Lower leg skin (tissue), 3 donors: ENCODE measurements around the gene SCN4B.

Source experiments
- POLR2A ChIP-seq, 2 donors: fragments of 450-650 bp; IDR thresholded peaks; one replicate each; pipeline ENCODE4 v1.6.1; 2016 to 2017; ENCODE audit warnings: antibody characterized with exemption in 2 of 2, mild to moderate bottlenecking in 1 of 2, moderate library complexity in 1 of 2
- TF ChIP-seq, protein P1 (sequence below), 3 donors: fragments of 450-650 bp; IDR thresholded peaks; one replicate each; pipeline ENCODE4 v1.5.1; 2016; ENCODE audit warnings: antibody characterized with exemption in 3 of 3, mild to moderate bottlenecking in 3 of 3, moderate library complexity in 2 of 3

DNA sequence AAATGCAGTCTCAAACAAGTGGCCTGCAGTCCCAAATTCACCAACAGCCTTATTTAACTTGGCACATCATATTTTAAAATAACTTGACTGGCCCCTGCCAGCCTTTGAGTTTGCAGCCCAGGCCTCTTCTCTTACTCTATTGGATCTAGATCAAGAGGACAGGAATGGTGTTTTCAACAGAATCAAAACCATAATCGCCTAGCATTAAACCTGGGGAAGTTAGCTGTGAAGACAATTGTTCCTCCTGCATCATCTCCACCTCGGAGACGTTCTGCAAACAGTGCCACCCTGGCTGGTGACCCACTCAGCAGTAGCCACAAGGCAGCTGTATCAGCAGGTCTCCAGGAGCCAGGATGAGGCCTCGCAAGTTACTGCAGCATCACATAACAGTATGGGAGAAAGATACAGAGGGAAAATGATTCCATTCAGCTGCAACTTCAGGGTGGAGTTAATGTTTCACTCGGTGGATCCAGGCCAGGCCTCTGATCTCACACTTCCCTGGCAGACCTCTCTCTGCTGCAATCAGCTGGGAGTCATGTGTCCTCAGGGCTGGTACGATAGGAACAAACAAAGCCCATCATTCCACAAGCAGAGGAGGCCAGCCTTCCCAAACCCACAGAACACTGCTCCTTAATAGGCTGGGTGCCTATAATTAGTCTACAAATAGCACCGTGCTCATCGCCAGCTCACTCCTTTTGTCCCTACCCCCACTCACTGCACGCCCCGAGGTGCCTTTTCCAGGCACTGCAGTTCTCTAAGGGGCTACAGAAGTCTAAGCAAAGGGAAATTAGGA lies 42.4 kb upstream of the SCN4B start:
- TF ChIP-seq POLR2A (IDR thresholded peaks at IDR 0.05), result no peak
- TF ChIP-seq, protein P1, sequence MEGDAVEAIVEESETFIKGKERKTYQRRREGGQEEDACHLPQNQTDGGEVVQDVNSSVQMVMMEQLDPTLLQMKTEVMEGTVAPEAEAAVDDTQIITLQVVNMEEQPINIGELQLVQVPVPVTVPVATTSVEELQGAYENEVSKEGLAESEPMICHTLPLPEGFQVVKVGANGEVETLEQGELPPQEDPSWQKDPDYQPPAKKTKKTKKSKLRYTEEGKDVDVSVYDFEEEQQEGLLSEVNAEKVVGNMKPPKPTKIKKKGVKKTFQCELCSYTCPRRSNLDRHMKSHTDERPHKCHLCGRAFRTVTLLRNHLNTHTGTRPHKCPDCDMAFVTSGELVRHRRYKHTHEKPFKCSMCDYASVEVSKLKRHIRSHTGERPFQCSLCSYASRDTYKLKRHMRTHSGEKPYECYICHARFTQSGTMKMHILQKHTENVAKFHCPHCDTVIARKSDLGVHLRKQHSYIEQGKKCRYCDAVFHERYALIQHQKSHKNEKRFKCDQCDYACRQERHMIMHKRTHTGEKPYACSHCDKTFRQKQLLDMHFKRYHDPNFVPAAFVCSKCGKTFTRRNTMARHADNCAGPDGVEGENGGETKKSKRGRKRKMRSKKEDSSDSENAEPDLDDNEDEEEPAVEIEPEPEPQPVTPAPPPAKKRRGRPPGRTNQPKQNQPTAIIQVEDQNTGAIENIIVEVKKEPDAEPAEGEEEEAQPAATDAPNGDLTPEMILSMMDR (IDR thresholded peaks at IDR 0.05), result no peak
